NB4 (cell line): ENCODE results near the gene ZDHHC23.

Experiments used
- POLR2A ChIP-seq: IDR thresholded peaks from 2 replicates; pipeline ENCODE4 v1.6.1; 2011; ENCODE audit warnings: mild to moderate bottlenecking; ENCODE audit not compliant: insufficient read length; ENCODE audit errors: extremely low read depth
- TF ChIP-seq, protein P1 (sequence below): IDR thresholded peaks from one replicate; pipeline ENCODE4 v1.5.1; 2012; ENCODE audit warnings: low read depth, low read length
- TF ChIP-seq, protein P2 (sequence below): IDR thresholded peaks from 2 replicates; pipeline ENCODE4 v1.6.1; 2011; ENCODE audit warnings: low read depth, low read length

DNA sequence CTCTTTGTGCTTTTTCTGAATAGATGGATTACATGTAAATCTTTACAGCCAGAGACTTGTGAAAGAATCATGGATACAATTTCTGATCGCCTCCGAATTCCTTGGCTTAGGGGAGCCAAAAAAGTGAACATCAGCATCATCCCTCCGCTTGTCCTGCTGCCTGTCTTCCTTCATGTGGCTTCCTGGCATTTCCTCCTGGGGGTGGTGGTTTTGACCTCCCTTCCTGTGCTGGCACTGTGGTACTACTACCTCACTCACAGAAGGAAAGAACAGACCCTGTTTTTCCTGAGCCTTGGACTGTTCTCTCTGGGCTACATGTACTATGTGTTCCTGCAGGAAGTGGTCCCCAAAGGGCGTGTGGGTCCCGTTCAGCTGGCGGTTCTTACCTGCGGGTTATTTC, 5.9 kb downstream of the ZDHHC23 start:
- TF ChIP-seq, protein P1, sequence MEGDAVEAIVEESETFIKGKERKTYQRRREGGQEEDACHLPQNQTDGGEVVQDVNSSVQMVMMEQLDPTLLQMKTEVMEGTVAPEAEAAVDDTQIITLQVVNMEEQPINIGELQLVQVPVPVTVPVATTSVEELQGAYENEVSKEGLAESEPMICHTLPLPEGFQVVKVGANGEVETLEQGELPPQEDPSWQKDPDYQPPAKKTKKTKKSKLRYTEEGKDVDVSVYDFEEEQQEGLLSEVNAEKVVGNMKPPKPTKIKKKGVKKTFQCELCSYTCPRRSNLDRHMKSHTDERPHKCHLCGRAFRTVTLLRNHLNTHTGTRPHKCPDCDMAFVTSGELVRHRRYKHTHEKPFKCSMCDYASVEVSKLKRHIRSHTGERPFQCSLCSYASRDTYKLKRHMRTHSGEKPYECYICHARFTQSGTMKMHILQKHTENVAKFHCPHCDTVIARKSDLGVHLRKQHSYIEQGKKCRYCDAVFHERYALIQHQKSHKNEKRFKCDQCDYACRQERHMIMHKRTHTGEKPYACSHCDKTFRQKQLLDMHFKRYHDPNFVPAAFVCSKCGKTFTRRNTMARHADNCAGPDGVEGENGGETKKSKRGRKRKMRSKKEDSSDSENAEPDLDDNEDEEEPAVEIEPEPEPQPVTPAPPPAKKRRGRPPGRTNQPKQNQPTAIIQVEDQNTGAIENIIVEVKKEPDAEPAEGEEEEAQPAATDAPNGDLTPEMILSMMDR: no peak
- no peak for TF ChIP-seq POLR2A
- TF ChIP-seq, protein P2, sequence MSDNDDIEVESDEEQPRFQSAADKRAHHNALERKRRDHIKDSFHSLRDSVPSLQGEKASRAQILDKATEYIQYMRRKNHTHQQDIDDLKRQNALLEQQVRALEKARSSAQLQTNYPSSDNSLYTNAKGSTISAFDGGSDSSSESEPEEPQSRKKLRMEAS: no peak
